Lung (tissue), 12 donors: ENCODE results near the gene PRPF6. TPM values are rescaled to one million over a fixed set of nuclear protein-coding genes. Genes with fewer than 3 reads are reported as not detected.

Source experiments
- ATAC-seq: fragments of 200-7000 bp; cut with Tn5 transposase; one replicate; pipeline ENCODE4 v1.9.1; 2020; ENCODE audit warnings: moderate number of reproducible peaks; ENCODE audit not compliant: insufficient read depth, low FRiP score
- DNase-seq, 3 donors: peaks; one replicate each; pipeline ENCODE4 v3.0.0-alpha.2; 2013 to 2017
- H3K27ac ChIP-seq, 2 donors: one replicate each; pipeline ENCODE4 v1.5.1; 2013; ENCODE audit warnings: mild to moderate bottlenecking in 2 of 2, moderate library complexity in 2 of 2, control low read depth in 1 of 2, inconsistent platforms in 1 of 2, low read depth in 1 of 2, low read length in 1 of 2
- H3K27me3 ChIP-seq, 3 donors: one replicate each; pipeline ENCODE4 v1.5.1; 2013; ENCODE audit warnings: low read length in 2 of 3; ENCODE audit not compliant: control insufficient read depth in 3 of 3, insufficient read depth in 3 of 3
- H3K36me3 ChIP-seq, 4 donors: one replicate each; pipeline ENCODE4 v1.5.1; 2013; ENCODE audit warnings: low read length in 4 of 4, mild to moderate bottlenecking in 1 of 4, moderate library complexity in 1 of 4; ENCODE audit not compliant: control insufficient read depth in 4 of 4, insufficient read depth in 4 of 4
- H3K4me1 ChIP-seq, 5 donors: one replicate each; pipeline ENCODE4 v1.5.1; 2013; ENCODE audit warnings: low read length in 5 of 5, mild to moderate bottlenecking in 2 of 5, moderate library complexity in 1 of 5; ENCODE audit not compliant: control insufficient read depth in 5 of 5, insufficient read depth in 5 of 5
- H3K4me3 ChIP-seq: one replicate; pipeline ENCODE4 v1.5.1; 2013; ENCODE audit warnings: mild to moderate bottlenecking, control low read depth, moderate library complexity
- H3K9ac ChIP-seq, 2 donors: one replicate each; pipeline ENCODE4 v1.5.1; 2013; ENCODE audit warnings: low read length in 2 of 2, control low read depth in 1 of 2; ENCODE audit not compliant: insufficient read depth in 1 of 2
- H3K9me3 ChIP-seq, 4 donors: one replicate each; pipeline ENCODE4 v1.5.1; 2013; ENCODE audit warnings: low read length in 3 of 4, mild to moderate bottlenecking in 1 of 4, moderate library complexity in 1 of 4; ENCODE audit not compliant: control insufficient read depth in 4 of 4, insufficient read depth in 3 of 4
- CTCF ChIP-seq: IDR thresholded peaks from 2 replicates; pipeline ENCODE4 v1.5.1; 2012; ENCODE audit warnings: mild to moderate bottlenecking; ENCODE audit errors: control extremely low read depth, extremely low read depth
- WGBS, 2 donors: extraction: QIAGEN DNeasy Blood & Tissue Kit; methylation state at CpG; one replicate each; pipeline ENCODE4 v1.1.7; 2013; 5-methylcytosine and 5-hydroxymethylcytosine counted together
- polyA plus RNA-seq, 2 donors: library from polyadenylated mRNA; stranded (reverse); fragments of 200-250 nt; gene quantifications; one replicate each; pipeline ENCODE4 v1.2.1, GENCODE V29; 2013
- total RNA-seq, 2 donors: library from RNA; depleted of rRNA in 1 of 2; stranded (reverse); fragments of >200 nt in 1 of 2; gene quantifications; one replicate each; pipeline ENCODE4 v1.2.1, GENCODE V29; 2014 to 2021
- donor health status: control.
- donor health status: control.
- donor health status: Bipolar disorder and iron deficiency.
- donor health status: healthy.
- donor health status: DM: yes; HTN: yes; CAD: no.

Gene PRPF6
- total and polyA plus RNA-seq, 4 donors: 43.6 to 65.0 (median 54.2) TPM

GRCh38 chr20:63942250-63942951, 38.5 kb upstream of the PRPF6 start:
- peaks cover 13 to 63% (median 20%) of the 10 kb centered on the region in 4 donors for H3K36me3 ChIP-seq

GRCh38 chr20:63942969-63943807, 37.7 kb upstream of the PRPF6 start:
- WGBS, 2 donors: 79 to 89% methylated on average over 19 of the region's 19 CpGs
- H3K4me3 ChIP-seq: no peak overlapping the region
- peaks cover 13 to 62% (median 19%) of the 10 kb centered on the region in 4 donors for H3K36me3 ChIP-seq
- H3K27me3 ChIP-seq: no peaks in the 10 kb centered on the region
- no peak overlapping the region for H3K9ac ChIP-seq
- no peaks in the 10 kb centered on the region for H3K9me3 ChIP-seq
- DNase-seq (no peak), ATAC-seq (no peak)
- H3K4me1 ChIP-seq: peaks cover 0 to 19% (median 0%) of the 10 kb centered on the region in 5 donors
- peak overlapping the region; percentile 57 to 81 for H3K27ac ChIP-seq
- TF ChIP-seq CTCF: no peak

More at GRCh38 chr20:63942250-63942951, 38.5 kb upstream of the PRPF6 start:
- Histone ChIP-seq H3K27ac (peak overlapping the region; percentile 57 to 81), H3K4me1 (peaks cover 0 to 11% (median 0%) of the 10 kb centered on the region in 5 donors), H3K9ac (no peak overlapping the region), H3K4me3 (no peak overlapping the region), H3K27me3 (no peaks in the 10 kb centered on the region), H3K9me3 (no peaks in the 10 kb centered on the region)
- DNase-seq (peak in 1 of 3 donors; percentile 40), ATAC-seq (no peak)
- TF ChIP-seq CTCF: no peak
- WGBS, 2 donors: 34 to 50% methylated on average over 30 of the region's 30 CpGs

GRCh38 chr20:63943808-63944077, 37.2 kb upstream of the PRPF6 start:
- no peaks in the 10 kb centered on the region for H3K9me3 ChIP-seq
- H3K27me3 ChIP-seq: no peaks in the 10 kb centered on the region
- no peak overlapping the region for H3K4me3 ChIP-seq
- TF ChIP-seq CTCF: no peak
- no peak for ATAC-seq
- H3K27ac ChIP-seq: no peak overlapping the region
- DNase-seq: no peak
- WGBS, 2 donors: 94 to 96% methylated on average over 2 to 3 of the region's 3 CpGs
- peaks cover 0 to 22% (median 2%) of the 10 kb centered on the region in 5 donors for H3K4me1 ChIP-seq
- H3K36me3 ChIP-seq: peaks cover 13 to 57% (median 19%) of the 10 kb centered on the region in 4 donors
- no peak overlapping the region for H3K9ac ChIP-seq
